Embryonic facial prominence (tissue), 1 donor: ENCODE measurements around the gene PYGO1.
"Not testable (repeated sequence)": the region's sequence is repeated elsewhere in the genome, so short reads cannot be mapped to it uniquely, and the experiment has no call there.

Source experiments
- DNase-seq: peaks from one replicate; pipeline ENCODE4 v3.0.0-alpha.2; 2016; ENCODE audit errors: extremely low spot score

Gene PYGO1

GRCh38 chr15:55507567-55507966, 80.6 kb downstream of the PYGO1 start:
- no peak for DNase-seq

DNA sequence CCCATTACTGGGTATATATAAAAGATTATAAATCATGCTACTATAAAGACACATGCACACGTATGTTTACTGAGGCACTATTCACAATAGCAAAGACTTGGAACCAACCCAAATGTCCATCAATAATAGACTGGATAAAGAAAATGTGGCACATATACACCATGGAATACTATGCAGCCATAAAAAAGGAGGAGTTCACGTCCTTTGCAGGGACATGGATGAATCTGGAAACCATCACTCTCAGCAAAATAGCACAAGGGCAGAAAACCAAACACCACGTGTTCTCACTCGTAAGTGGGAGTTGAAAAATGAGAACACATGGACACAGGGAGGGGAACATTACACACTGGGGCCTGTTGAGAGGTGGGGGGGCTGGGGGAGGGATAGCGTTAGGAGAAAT, 82.7 kb downstream of the PYGO1 start:
- not testable (repeated sequence) for DNase-seq

- DNase-seq, result no peak
Measured at GRCh38 chr15:55499151-55499550, 89.0 kb downstream of the PYGO1 start.

DNA sequence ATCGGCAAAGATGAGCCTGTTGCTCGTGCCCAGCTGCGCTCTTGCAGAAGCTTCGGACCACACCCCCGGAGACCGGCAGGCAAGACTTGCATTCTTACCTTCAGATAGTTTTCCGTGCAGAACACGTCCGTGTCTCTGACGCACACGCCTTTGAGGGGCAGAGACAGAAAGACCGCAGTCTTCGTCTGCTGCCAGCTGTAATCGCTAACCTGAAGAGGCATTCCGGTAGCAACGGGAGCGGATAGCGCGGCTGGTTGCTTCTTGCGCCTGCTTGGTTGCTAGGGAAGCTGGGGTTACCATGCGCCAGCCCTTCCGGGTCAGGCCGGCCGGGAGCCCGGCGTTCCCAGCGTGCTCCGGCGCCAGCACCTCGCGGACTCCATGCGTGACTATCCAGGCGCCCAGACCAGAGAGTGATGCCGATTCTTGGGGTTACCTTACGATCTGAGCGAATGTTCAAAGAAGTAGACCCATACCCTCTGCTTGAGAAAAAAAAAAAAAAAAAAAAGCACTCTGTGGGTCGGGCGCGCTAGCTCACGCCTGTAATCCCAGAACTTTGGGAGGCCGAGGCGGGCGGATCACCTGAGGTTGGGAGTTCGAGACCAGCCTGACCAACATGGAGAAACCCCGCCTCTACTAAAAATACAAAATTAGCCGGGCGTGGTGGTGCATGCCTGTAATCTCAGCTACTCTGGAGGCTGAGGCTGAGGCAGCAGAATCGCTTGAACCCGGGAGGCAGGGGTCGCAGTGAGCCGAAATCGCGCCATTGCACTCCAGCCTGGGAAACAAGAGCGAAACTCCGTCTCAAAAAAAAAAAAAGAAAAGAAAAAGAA, 89.8 kb downstream of the PYGO1 start:
- peak; percentile 37 for DNase-seq

- DNase-seq, result no peak
Measured at GRCh38 chr15:55496716-55497115, 91.4 kb downstream of the PYGO1 start.

DNA sequence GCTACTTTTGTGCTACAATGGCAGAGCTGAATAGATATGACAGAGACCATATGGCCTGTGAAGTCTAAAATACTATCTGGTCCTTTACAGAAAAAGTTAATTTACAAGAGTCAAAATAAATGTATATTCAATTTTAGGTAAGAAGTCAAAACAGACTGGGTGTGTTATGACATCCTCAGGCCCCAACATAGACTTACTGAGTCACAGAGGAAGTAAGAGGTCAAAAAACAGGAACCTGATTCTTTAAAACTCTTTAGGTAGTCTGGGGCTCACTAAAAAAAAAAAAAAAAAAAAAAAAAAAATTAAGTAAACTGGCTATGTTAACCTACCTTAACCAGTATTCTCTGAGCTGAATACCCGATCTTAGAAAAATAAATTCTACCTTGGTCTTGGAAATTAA, 93.2 kb downstream of the PYGO1 start:
- DNase-seq, result no peak

DNA sequence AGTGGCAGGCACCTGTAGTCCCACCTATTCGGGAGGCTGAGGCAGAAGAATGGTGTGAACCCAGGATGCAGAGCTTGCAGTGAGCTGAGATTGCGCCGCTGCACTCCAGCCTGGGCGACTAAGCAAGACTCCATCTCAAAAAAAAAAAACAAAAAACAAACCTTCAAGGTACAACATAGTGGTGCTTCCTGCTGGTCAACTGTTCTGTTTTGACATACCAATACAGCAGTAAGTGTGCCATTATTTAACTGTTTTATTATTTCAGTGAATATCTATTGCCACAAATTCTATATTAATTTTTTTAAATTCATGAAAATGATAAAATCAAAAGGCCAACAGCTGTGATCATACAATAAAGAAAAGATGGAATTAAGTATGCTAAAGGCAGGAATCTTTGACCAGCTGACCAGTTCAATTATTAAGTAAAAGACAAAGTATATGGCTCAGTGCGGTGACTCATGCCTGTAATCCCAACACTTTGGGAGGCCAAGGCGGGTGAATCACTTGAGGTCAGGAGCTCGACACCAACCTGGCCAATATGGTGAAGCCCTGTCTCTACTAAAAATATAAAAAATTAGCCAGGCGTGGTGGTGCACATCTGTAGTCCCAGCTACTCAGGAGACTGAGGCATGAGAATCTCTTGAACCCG, 99.1 kb downstream of the PYGO1 start:
- not testable (repeated sequence) for DNase-seq
